HG03575 (cell line): ENCODE data around the gene ZCCHC18.
"Not testable (repeated sequence)": the region's sequence is repeated elsewhere in the genome, so short reads cannot be mapped to it uniquely, and the experiment has no call there.

Experiments
- ATAC-seq: cut with Tn5 transposase; IDR thresholded peaks from one replicate; pipeline ENCODE4 v1.9.1; 2021; ENCODE audit not compliant: unreplicated experiment, insufficient number of reproducible peaks, low FRiP score; ENCODE audit errors: extremely low read depth

The ZCCHC18 gene

DNA sequence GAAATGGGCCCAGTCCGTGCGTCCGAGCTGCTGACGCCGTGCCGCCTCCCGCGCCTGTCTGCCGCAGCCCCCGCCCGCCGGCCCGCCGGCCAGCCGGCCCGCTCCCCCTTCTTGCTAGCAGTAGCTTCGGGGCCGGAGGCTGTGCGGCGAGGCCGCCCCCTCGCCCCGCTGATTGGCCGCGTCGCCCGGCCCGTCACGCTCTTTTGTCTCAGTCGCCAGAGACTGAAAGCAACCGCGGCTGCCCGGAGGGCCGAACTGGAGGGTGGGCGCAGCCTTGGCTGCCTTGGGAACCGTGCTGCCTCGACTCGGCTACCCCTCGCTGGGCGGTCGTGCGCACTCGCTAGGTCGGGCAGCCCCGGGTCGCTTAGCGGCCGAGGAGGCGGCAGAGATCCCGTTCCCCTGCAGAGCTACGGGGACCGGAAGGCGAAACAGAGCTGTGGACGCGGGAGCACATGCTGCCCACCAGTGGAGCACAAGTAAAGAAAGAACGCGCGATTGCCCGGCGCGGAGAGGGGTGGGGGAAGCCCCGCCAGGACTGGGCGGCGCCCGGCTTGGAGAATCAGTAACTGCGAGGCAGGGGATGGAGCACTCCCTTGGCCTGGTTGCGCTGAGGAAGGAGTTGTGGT is at the start of gene ZCCHC18:
ZCCHC18 (plus strand) TSS at position 198 of the 626 bp plus-strand sequence. CDS start 1,589 bp downstream, outside the sequence.
- peak; percentile 37 for ATAC-seq

DNA sequence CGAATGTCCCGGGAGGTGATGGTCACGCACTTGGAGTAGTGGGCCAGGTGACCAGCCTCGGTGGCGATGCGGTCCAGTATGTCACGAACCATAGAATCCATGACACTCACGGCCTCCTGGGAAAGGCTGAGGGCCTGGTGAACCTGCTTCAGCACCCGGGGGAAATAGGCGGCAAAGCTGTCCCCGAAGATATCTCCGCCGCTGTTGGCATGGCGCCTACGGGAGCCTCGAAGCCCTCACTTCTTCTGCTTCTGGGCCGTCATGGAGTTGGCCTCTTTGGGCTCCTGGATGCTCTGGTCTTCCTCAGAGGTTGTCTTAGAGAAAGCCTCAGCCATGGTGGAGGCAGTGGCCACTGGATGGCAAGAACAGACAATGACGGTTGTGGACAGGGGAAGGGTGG is 49.7 kb upstream of the ZCCHC18 start:
- ATAC-seq, result not testable (repeated sequence)

DNA sequence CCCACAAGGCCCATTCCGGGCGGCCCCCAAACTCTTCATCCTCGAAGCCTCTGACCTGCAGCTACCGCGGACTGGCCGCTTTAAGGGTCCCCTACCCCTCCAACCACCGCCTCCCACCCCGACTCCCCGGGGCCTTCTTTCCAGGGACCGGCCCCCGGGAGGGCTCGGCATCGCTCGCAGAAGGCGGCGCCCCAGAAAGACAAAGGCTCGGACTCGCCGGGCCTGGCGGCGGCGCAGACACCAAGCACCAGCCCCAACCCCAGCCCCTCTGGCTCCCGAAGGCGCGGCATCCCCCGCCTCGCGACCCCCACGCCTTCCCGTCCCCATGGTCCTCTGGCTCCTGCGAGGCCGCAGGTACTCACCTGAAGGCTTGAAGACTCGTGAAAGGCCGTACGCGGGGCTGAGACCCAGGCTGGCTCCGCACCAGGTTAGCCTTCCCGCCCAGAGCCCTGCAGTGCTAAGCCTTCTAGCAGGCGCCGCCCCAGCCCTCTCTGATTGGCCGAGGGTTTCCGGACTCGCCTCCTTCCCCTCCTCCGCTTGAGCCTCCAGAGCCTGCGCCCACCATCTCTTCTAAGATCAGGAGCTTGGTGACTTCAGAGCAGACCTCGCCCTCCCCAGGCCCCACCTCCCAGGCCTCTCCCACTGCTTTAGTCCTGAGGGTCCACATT is 36.4 kb upstream of the ZCCHC18 start, which contains the start of gene TMSB15C:
TMSB15C (minus strand) TSS at position 459 of the 668 bp plus-strand sequence.
- not testable (repeated sequence) for ATAC-seq

GRCh38 chrX:104077854-104078253 is 34.5 kb upstream of the ZCCHC18 start:
- ATAC-seq, result not testable (repeated sequence)

DNA sequence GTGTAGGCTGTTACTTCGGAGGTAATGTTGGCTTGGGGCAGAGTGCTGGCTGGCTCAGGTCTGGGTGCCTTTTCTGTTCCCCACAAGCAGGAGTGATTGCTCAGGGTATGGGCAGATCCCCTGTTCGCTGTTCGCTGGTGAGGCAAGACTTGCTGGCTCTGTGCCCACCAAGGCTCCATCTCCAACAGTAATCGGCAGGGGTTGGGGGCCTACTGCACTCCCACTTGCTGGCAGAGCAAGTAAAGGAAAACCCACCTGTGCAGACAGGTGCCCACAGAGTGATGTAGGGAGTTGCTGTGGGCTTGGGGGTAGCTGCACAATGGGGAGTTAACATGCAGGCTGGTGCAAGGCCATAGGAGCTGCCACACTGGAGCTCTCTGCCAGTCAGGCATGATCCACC is 28.3 kb upstream of the ZCCHC18 start:
- no peak for ATAC-seq

- no peak for ATAC-seq
Observed at GRCh38 chrX:104084534-104085277, 27.6 kb upstream of the ZCCHC18 start.

GRCh38 chrX:104085477-104085876 is 26.8 kb upstream of the ZCCHC18 start:
- ATAC-seq, result no peak

- no peak for ATAC-seq
Observed at GRCh38 chrX:104085919-104086318, 26.4 kb upstream of the ZCCHC18 start.

DNA sequence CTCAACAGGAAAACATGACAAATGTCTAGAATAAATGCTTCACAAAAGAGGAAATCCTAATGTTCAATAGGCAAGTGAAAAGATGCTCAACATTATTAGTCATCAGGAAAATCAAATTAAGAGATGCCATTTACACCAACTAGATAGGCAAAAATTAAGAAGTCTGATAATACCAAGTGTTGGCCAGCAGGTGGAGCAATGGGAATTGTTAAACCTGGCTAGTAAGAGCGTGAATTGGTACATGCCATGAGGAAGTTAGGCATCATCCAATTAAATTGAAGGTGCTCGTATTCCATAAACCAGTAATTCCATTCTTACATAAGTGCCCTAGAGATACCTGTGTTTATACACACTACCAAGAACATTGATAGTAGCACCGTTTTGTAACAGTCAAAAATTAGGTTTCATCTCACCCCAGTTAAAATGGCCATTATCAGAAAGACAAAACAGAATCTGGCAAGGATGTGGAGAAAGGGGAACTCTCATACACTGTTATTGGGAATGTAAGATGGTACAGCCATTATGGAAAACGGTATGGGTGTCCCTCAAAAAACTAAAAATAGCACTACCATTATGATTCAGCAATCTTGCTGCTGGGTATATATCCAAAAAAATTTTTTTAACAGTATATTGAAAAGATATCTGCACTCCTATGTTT is 14.0 kb upstream of the ZCCHC18 start:
- peak; percentile 82 for ATAC-seq

GRCh38 chrX:104098919-104099318 is 13.4 kb upstream of the ZCCHC18 start:
- no peak for ATAC-seq

DNA sequence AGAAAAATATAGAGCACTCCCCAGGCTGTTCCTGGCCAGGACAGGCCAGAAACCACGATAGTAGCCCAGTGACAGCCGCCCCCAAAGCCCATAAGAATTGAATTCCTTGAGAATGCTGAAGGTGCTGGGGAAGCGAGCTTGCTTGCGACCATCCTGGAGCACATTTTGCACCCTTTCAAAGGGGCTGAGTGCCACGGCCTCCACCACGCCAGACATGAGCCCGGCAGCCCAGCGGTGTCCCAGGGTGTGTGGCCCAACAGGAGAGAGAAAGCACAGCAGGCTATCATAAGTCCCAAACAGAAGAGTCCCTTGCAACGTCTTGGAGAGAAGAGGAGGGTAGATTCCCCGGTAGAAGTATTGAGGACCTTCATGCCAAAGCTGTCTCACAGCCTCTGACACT is 7.6 kb upstream of the ZCCHC18 start:
- no peak for ATAC-seq

GRCh38 chrX:104105330-104106262 is 6.7 kb upstream of the ZCCHC18 start:
- no peak for ATAC-seq

- ATAC-seq, result no peak
Observed at GRCh38 chrX:104108955-104109354, 3.4 kb upstream of the ZCCHC18 start.

GRCh38 chrX:104110491-104111240 is 1.7 kb upstream of the ZCCHC18 start:
- ATAC-seq, result not testable (repeated sequence)

- no peak for ATAC-seq
Observed at GRCh38 chrX:104113222-104113965, 1.1 kb downstream of the ZCCHC18 start.

- no peak for ATAC-seq
Observed at GRCh38 chrX:104117759-104118158, 5.4 kb downstream of the ZCCHC18 start.

DNA sequence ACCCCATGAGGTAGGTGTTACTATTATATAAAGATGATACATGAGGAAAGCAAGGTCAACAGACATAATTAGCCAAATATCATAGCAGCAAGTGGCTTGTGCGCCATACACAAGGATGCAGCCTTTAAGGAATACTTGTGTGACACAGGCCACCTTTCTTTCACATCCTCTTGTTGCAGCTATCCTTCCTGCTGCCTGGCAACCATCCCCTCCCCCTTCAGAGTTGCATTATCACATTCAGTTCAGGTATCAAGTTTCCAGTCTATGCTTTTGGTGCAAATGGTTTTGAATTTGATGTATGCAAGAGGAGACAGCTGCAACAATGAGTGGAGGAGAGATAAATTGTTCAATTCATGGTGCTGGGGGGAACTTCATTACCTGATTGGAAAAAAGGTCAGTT is 6.4 kb downstream of the ZCCHC18 start:
- ATAC-seq, result no peak
